LNCAP (cell line): ENCODE results near the gene CTSF.

Experiments used
- TF ChIP-seq, protein P1 (sequence below): fragments of 450-650 bp; IDR thresholded peaks from 2 replicates; pipeline ENCODE4 v1.5.1; 2017; ENCODE audit warnings: mild to moderate bottlenecking

CTSF gene

GRCh38 chr11:66564538-66564937 lies 3.9 kb downstream of the CTSF start:
- TF ChIP-seq, protein P1, sequence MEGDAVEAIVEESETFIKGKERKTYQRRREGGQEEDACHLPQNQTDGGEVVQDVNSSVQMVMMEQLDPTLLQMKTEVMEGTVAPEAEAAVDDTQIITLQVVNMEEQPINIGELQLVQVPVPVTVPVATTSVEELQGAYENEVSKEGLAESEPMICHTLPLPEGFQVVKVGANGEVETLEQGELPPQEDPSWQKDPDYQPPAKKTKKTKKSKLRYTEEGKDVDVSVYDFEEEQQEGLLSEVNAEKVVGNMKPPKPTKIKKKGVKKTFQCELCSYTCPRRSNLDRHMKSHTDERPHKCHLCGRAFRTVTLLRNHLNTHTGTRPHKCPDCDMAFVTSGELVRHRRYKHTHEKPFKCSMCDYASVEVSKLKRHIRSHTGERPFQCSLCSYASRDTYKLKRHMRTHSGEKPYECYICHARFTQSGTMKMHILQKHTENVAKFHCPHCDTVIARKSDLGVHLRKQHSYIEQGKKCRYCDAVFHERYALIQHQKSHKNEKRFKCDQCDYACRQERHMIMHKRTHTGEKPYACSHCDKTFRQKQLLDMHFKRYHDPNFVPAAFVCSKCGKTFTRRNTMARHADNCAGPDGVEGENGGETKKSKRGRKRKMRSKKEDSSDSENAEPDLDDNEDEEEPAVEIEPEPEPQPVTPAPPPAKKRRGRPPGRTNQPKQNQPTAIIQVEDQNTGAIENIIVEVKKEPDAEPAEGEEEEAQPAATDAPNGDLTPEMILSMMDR, result no peak

GRCh38 chr11:66563832-66564231 lies 4.6 kb downstream of the CTSF start:
- TF ChIP-seq, protein P1, result no peak

DNA sequence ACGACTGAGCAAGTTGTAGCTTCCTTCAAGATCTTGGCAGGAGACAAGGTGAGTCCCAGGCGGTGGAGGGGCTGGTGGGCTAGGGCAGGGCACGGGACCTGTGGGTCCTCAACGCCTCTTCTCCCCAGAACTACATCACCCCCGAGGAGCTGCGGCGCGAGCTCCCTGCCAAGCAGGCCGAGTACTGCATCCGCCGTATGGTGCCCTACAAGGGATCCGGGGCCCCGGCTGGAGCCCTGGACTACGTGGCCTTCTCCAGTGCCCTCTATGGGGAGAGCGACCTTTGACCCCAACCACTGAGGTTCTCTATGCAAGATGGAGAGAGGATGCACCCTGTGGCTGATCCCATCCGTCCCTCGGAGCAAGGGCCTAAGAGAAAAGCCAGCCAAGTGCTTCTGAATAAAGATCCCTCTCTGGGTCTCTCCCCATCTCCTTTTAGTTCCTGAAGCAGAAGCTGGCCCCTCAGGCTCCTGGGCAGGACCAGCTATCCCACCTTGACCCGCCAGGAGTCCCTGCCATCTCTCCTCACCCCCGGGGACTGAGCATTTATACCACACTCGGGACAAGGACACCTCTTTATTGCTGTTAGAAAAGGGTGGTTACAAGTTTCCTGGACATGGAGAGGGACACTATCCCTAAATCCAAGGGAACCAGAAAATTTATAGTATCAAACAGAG lies 5.4 kb downstream of the CTSF start:
- TF ChIP-seq, protein P1, result no peak

DNA sequence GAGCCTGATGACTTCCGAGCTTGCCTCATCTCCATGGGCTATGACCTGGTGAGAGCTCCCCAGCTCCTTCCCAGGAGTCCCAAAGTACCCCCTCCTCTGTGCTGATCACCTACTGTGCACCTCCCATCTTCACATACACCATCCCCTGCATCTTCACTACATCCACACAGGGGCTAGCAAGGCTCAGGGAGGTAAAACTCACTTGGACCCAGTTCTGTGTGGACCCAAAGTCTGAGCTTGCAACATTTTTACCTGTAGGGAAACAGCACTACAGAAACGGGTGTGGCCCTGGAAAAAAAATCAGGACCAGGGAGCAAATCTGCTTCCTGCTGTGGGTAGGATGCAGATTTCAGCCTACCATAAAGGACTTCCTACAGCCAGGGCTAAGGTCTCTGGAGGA lies 6.1 kb downstream of the CTSF start:
- TF ChIP-seq, protein P1, result no peak

DNA sequence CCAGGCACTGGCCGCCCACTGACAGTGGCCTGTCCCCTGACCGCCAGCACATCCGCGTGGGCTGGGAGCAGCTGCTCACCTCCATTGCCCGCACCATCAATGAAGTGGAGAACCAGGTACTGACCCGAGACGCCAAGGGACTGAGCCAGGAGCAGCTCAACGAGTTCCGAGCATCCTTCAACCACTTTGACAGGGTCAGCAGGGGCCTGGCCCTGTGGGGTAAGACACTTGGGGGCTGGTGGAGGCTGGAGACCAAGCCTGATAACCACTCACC lies 6.5 kb downstream of the CTSF start:
- TF ChIP-seq, protein P1, result no peak

GRCh38 chr11:66561178-66561974 lies 7.0 kb downstream of the CTSF start:
- TF ChIP-seq, protein P1, result no peak

GRCh38 chr11:66559866-66560676 lies 8.3 kb downstream of the CTSF start:
- TF ChIP-seq, protein P1, result no peak
